ENCODE measurements around the gene GRAMD2A.
A peak's percentile ranks its signal among the peaks of the same experiment; 100 is the strongest.

GRAMD2A gene

DNA sequence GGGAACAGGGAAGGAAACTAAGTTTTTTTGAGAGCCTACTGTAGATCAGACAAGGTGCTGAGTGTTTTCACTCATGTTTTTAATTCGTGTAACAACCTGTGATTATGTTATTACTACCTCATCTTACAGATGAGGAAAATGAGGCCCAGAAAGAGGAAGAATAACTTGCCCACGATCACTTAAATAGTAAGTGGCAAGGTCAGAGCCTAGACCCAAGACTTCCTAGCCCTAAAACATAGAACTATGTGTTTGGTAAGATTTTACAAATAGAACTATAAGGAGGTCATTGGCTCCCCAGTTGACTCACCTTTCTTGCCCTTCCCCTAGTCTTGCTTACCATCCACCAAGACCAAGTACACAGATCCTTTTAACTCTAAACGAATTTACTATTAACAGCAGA, 65.7 kb downstream of the GRAMD2A start:
- DNase-seq, result no peak

GRCh38 chr15:72130272-72130671, 67.3 kb downstream of the GRAMD2A start:
- no peak for DNase-seq

DNA sequence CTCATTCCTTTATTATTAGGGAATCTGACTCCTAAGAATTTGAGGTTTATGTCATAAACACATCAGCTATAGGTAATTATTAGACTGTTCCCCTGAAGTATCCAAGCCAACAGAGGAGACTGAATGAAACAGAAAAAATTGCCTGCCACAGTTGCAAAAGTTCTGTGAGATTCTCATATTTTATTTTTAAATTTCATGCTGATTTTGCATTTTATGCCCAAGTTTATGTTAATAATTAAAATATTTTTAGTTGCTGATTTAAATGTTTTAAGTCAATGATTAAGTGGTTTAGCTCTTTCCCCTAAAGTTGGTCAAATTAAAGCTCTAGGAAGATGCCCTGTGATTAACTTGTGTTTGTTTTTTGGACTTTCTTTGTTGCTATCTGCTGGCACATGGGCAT, 69.2 kb downstream of the GRAMD2A start:
- DNase-seq, result no peak

DNA sequence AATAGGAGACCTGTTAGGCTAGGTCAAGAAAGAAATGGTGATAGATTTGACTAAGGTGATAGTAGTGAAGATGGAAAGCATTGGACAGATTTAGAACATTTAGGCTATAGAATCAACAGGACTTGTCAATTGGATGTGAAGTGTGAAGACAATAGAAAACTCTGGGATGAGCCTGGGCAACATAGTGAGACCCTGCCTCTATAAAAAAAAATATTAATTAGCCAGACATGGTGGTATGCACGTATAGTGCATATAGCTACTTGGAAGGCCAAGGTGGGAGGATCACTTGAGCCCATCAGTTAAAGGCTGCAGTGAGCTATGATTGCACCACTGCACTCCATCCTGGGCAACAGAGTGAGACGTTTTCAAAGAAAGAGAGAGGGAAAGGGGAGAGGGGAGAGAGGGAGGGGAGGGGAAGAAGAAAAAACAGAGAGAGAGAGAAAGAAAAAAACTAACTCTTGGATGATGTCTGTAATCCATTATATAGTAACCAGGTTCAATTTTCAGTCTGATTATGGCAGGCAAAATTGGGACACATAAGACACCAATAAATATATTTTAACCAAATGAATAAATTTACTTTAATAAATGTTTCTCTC, 69.8 kb downstream of the GRAMD2A start:
- DNase-seq, result no peak

DNA sequence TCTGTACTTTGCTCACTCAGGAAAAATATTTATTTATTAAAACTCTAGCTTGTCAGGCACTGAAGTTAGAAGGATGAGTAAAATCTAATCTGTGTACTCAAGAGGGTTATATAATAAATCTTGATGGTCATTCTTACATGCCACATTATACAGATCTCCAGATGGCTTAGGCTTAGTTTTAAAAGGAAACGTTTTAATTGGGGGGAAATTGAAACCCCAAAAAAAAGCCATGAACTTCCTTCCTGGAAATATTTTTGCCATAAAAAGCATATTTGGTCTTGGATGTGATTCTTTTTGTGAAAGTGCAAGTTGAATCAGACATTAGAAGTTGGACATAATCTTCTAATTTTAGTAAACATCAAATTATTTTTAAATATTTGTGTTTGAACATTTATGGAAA, 73.4 kb downstream of the GRAMD2A start:
- DNase-seq, result no peak

GRCh38 chr15:72118017-72118978, 79.3 kb downstream of the GRAMD2A start, which contains the start of the genes MYO9A and SENP8:
TSS of gene MYO9A (minus strand) at chr15:72118150. CDS start at chr15:72046563, 71,587 bp downstream.
TSS of gene SENP8 (plus strand) at chr15:72118403. CDS start at chr15:72139624, 21,221 bp downstream.
- peak; percentile 99 for DNase-seq

DNA sequence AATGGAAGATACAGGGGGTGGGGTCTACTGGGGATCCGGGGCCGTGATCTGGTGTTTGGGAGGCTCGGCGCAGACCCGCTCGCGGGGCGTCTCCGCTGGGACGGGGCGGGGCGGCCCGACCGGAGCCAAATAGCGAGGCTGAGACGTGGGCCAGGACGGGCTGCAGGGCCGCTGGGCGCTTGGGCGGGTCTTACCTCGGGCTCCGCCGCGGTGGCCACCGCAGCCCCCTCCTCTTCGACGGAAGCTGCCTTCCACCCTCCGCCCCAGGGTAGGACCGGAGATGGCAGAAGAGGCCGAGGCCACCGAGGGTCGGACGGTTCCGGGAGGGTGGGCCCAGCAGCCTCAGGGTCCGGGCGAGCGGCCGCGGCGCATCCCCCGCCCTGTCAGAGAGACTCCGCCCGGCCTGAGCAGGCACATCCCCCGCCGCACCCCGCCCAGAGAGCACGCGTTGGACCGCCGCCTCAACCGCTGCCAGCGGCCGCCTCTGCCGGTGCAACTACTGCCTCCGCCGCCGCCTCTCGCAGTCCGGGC, 80.0 kb downstream of the GRAMD2A start:
- DNase-seq, result peak; percentile 64

GRCh38 chr15:72116731-72117485, 80.7 kb downstream of the GRAMD2A start:
- peak; percentile 13 for DNase-seq

DNA sequence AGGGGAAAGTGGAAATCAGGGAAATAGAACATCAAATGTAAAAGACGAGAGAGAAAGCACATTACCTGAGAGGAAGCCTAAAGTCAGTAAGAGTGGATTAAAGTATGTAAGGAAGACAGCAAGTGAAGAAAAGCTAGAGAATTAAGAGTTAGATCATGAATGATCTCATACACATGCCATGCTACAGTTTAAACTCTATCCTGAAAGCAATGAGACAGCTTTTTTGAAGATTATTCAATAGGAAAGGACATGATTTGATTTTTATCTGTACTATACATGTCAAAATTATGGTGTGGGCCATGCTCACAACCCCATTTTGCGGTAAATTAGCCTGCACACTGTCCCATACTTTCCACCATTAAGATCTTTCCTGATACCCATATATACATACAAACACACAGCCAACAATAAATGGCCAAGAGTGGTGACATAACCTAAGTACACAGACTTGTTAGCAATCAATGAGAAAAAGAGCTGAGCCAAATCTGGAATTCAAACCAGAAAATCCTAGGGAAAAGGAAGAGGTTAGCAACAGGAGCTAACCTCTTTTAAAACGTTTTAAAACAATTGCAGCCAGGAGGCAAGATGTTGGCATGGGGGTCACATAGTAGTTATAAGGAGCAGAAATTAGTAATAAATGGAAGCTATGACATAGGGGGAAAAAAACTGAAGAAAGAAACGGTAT, 84.1 kb downstream of the GRAMD2A start:
- no peak for DNase-seq

DNA sequence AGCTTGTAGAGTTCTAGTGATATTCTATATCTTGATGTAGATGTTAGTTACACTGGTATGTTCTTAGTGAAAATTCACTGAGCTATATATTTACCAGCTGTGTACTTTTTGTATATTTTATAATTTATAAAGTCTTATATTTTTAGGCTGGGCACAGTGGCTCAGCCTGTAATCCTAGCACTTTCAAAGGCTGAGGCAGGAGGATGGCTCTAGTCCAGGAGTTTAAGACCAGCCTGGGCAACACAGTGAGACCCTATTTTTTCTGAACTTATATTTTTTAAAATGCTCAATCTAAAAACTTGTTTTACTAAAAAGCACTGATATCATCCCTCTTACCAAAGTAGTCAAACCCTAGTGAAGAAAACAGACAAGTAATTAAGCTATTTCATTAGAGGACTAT, 84.8 kb downstream of the GRAMD2A start:
- no peak for DNase-seq

DNA sequence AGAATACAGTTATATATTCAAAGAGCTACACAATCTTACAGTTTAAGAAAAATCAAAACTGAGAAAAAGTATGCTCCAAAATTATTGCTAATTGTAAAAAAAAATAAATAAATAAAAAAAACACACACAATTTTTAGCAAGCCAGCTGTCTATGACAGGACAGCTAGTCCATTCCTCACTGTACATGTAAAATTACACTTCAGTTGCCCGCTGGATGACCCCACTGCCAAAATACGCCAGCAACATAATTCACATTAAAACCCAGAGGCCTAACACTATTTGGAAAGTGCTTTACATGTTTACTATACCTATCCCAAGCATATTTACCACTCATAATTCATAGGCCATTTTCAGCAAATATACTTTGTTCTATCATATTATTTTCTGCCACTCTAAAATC, 85.5 kb downstream of the GRAMD2A start:
- DNase-seq, result no peak

GRCh38 chr15:72110355-72110754, 87.2 kb downstream of the GRAMD2A start:
- DNase-seq, result no peak

All from stimulated activated CD4-positive, alpha-beta T cell treated with anti-CD3 and anti-CD28 coated beads, Interleukin-4, amount 100 ng/mL, for 1 hour (primary cell).